GM12878 (cell line): Measurements from ENCODE around the gene ATP8A1. TPM values are rescaled to one million over a fixed set of nuclear protein-coding genes. Genes with fewer than 3 reads are reported as not detected.

Experiments
- BMI1 ChIP-seq: fragments of 450-650 bp; IDR thresholded peaks from 2 replicates; pipeline ENCODE4 v1.6.1; 2016; ENCODE audit warnings: mild to moderate bottlenecking, moderate library complexity, borderline replicate concordance
- CBX5 ChIP-seq: sonication (generic); IDR thresholded peaks from 2 replicates; pipeline ENCODE4 v1.6.1; 2016; ENCODE audit warnings: low read depth, moderate library complexity, mild to moderate bottlenecking, inconsistent platforms
- CEBPB ChIP-seq, 2 experiments: fragments of 150-350 bp in 1 of 2; IDR thresholded peaks; 2 replicates each; pipeline ENCODE4 v1.6.1; 2012 to 2014; ENCODE audit warnings: low read depth in 2 of 2, low read length in 2 of 2, borderline replicate concordance in 1 of 2, inconsistent platforms in 1 of 2
- CREB1 ChIP-seq: IDR thresholded peaks from 2 replicates; pipeline ENCODE4 v1.6.1; 2012; ENCODE audit warnings: low read depth, mild to moderate bottlenecking, inconsistent platforms
- HDAC6 ChIP-seq: fragments of 200-600 bp; sonication (generic); IDR thresholded peaks from one replicate; pipeline ENCODE4 v1.8.0; 2017; ENCODE audit warnings: antibody characterized with exemption; ENCODE audit not compliant: unreplicated experiment
- KDM1A ChIP-seq: fragments of 200-600 bp; sonication (generic); IDR thresholded peaks from 2 replicates; pipeline ENCODE4 v1.6.1; 2016; ENCODE audit warnings: borderline replicate concordance
- MEF2A ChIP-seq: IDR thresholded peaks from 2 replicates; pipeline ENCODE4 v1.6.1; 2011; ENCODE audit warnings: low read depth, mild to moderate bottlenecking, low read length, moderate library complexity; ENCODE audit not compliant: insufficient read depth
- MEF2B ChIP-seq: fragments of 450-650 bp; IDR thresholded peaks from 2 replicates; pipeline ENCODE4 v1.6.1; 2018; ENCODE audit warnings: mild to moderate bottlenecking, moderate library complexity; ENCODE audit not compliant: partially characterized antibody, poor library complexity, severe bottlenecking
- POLR2AphosphoS5 ChIP-seq: IDR thresholded peaks from 2 replicates; pipeline ENCODE4 v1.6.1; 2011; ENCODE audit warnings: mild to moderate bottlenecking, low read length, inconsistent platforms
- RB1 ChIP-seq: fragments of 450-650 bp; formaldehyde crosslinking; IDR thresholded peaks from 2 replicates; pipeline ENCODE4 v1.6.1; 2017; ENCODE audit warnings: mild to moderate bottlenecking, borderline replicate concordance
- RUNX3 ChIP-seq: IDR thresholded peaks from 2 replicates; pipeline ENCODE4 v1.6.1; 2012; ENCODE audit warnings: low read length, inconsistent platforms
- SMC3 ChIP-seq: IDR thresholded peaks from 2 replicates; pipeline ENCODE4 v1.6.1; 2011; ENCODE audit warnings: low read length, improper control_type of control experiment, borderline replicate concordance
- SPI1 ChIP-seq: IDR thresholded peaks from 2 replicates; pipeline ENCODE4 v1.6.1; 2011; ENCODE audit warnings: low read depth, mild to moderate bottlenecking, low read length, moderate library complexity, borderline replicate concordance; ENCODE audit not compliant: insufficient read depth
- STAT3 ChIP-seq: IDR thresholded peaks from 2 replicates; pipeline ENCODE4 v1.6.1; 2011; ENCODE audit warnings: low read depth, low read length, improper control_type of control experiment
- YBX1 ChIP-seq: fragments of 450-650 bp; IDR thresholded peaks from 2 replicates; pipeline ENCODE4 v1.6.1; 2016; ENCODE audit warnings: antibody characterized with exemption
- ZNF24 ChIP-seq: fragments of 450-650 bp; IDR thresholded peaks from 2 replicates; pipeline ENCODE4 v1.6.1; 2017; ENCODE audit warnings: antibody characterized with exemption, mild to moderate bottlenecking
- polyA plus RNA-seq, 11 experiments: library from polyadenylated mRNA; depleted of rRNA in 4 of 11; unstranded in 6 of 11; stranded (reverse) in 5 of 11; fragments of >200 nt; fragmentation: Nextera tagmentation in 4 of 11; fragmentation: Illumina TruSeq in 1 of 11; extraction: Ambion mirVana in 4 of 11; extraction: Trizol in 1 of 11; gene quantifications; 1 replicate in 1 of 11; 2 replicates in 10 of 11; pipeline versions ENCODE4 v1.2.1 to v1.2.3, GENCODE V29; 2011 to 2016; ENCODE audit warnings: inconsistent platforms in 2 of 11, missing spikeins in 2 of 11, low read depth in 1 of 11
- total RNA-seq, 4 experiments: library from RNA; depleted of rRNA in 3 of 4; stranded (reverse); fragments of >200 nt in 3 of 4; fragmentation: Illumina TruSeq in 1 of 4; extraction: Trizol in 1 of 4; gene quantifications; 2 replicates each; pipeline versions ENCODE4 v1.2.1 to v1.2.3, GENCODE V29; 2013 to 2021
- TF ChIP-seq, protein P1 (sequence below): fragments of 450-650 bp; IDR thresholded peaks from 2 replicates; pipeline ENCODE4 v1.6.1; 2017; ENCODE audit warnings: mild to moderate bottlenecking
- TF ChIP-seq, protein P2 (sequence below): IDR thresholded peaks from 2 replicates; pipeline ENCODE4 v1.6.1; 2012; ENCODE audit warnings: low read depth, low read length, improper control_type of control experiment
- TF ChIP-seq, protein P3 (sequence below): IDR thresholded peaks from 2 replicates; pipeline ENCODE4 v1.6.1; 2011; ENCODE audit warnings: low read depth, low read length, improper control_type of control experiment, borderline replicate concordance
- TF ChIP-seq, protein P4 (sequence below): IDR thresholded peaks from 2 replicates; pipeline ENCODE4 v1.6.1; 2012; ENCODE audit warnings: mild to moderate bottlenecking, low read depth, low read length
- TF ChIP-seq, protein P5 (sequence below): fragments of 450-650 bp; IDR thresholded peaks from 2 replicates; pipeline ENCODE4 v1.6.1; 2017; ENCODE audit warnings: borderline replicate concordance

ATP8A1 gene
- total and polyA plus RNA-seq, 10 of the 15 experiments (the other 5 are each of a cell fraction or from before 2014, with no cell fraction given) = 9.0 to 116 (median 37.3) TPM

DNA sequence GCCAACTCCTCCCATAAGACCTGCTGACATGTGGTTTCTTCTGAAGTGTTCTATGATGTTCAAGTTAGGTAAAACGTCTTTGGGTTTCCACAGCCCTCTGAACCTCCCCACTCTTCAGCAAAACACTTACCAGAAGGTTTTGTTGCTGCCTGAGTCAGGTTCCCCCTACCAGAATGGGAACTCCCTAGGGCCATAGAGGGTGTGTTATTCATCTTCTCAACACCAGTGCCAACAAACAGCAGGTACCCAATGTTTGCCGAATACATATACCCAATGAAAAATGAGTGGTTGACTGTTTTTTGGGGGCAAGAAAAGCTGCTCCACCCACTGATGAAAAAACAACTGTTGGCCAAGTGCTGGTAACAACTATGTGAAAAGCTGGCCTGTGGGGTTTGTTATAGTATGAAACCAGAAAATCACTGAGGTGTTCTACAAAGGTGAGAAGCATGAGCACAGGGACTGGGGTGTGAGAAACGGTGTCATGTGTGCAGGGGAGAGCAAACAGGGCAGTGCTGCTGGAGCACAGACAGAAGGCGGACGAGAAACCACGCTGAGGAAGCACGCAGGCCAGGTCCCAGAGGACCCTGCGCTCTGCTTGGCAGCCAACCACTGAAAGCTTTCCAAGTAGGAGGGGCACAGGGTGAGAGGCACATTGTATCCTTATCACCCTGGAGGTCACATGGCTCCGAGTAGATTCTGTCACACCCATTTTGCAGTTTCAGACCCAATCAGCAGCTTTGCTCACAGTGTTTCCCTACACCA lies 28.8 kb downstream of the ATP8A1 start (continued):
- TF ChIP-seq, protein P1, sequence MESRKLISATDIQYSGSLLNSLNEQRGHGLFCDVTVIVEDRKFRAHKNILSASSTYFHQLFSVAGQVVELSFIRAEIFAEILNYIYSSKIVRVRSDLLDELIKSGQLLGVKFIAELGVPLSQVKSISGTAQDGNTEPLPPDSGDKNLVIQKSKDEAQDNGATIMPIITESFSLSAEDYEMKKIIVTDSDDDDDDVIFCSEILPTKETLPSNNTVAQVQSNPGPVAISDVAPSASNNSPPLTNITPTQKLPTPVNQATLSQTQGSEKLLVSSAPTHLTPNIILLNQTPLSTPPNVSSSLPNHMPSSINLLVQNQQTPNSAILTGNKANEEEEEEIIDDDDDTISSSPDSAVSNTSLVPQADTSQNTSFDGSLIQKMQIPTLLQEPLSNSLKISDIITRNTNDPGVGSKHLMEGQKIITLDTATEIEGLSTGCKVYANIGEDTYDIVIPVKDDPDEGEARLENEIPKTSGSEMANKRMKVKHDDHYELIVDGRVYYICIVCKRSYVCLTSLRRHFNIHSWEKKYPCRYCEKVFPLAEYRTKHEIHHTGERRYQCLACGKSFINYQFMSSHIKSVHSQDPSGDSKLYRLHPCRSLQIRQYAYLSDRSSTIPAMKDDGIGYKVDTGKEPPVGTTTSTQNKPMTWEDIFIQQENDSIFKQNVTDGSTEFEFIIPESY = no peak; the same call in 1 of the 2 replicates
- TF ChIP-seq POLR2AphosphoS5 (peak; percentile 79), CREB1 (peak; percentile 47; the same call in 1 of the 2 replicates), MEF2B (peak; percentile 98), SPI1 (peak; percentile 53; the same call in 1 of the 2 replicates), YBX1 (no peak; the same call in 1 of the 2 replicates), ZNF24 (no peak), CBX5 (peak; percentile 73; the same call in 1 of the 2 replicates), BMI1 (no peak), CEBPB (IDR thresholded peaks at IDR 0.05; ENCODE audit: borderline replicate concordance in 1 of 2, low read depth in 2 of 2, low read length in 2 of 2) (no peak), RB1 (peak; percentile 36; the same call in 1 of the 2 replicates), RUNX3 (peak; percentile 53), SMC3 (0 out of 2 replicates have a peak, but pooled peaks have one; percentile 9), STAT3 (no peak), KDM1A (no peak), HDAC6 (no peak), MEF2A (0 out of 2 replicates have a peak, but pooled peaks have one; percentile 27)
- TF ChIP-seq, protein P2, sequence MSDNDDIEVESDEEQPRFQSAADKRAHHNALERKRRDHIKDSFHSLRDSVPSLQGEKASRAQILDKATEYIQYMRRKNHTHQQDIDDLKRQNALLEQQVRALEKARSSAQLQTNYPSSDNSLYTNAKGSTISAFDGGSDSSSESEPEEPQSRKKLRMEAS = peak; percentile 83
- TF ChIP-seq, protein P3, sequence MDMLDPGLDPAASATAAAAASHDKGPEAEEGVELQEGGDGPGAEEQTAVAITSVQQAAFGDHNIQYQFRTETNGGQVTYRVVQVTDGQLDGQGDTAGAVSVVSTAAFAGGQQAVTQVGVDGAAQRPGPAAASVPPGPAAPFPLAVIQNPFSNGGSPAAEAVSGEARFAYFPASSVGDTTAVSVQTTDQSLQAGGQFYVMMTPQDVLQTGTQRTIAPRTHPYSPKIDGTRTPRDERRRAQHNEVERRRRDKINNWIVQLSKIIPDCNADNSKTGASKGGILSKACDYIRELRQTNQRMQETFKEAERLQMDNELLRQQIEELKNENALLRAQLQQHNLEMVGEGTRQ = peak; percentile 81
- TF ChIP-seq, protein P4, sequence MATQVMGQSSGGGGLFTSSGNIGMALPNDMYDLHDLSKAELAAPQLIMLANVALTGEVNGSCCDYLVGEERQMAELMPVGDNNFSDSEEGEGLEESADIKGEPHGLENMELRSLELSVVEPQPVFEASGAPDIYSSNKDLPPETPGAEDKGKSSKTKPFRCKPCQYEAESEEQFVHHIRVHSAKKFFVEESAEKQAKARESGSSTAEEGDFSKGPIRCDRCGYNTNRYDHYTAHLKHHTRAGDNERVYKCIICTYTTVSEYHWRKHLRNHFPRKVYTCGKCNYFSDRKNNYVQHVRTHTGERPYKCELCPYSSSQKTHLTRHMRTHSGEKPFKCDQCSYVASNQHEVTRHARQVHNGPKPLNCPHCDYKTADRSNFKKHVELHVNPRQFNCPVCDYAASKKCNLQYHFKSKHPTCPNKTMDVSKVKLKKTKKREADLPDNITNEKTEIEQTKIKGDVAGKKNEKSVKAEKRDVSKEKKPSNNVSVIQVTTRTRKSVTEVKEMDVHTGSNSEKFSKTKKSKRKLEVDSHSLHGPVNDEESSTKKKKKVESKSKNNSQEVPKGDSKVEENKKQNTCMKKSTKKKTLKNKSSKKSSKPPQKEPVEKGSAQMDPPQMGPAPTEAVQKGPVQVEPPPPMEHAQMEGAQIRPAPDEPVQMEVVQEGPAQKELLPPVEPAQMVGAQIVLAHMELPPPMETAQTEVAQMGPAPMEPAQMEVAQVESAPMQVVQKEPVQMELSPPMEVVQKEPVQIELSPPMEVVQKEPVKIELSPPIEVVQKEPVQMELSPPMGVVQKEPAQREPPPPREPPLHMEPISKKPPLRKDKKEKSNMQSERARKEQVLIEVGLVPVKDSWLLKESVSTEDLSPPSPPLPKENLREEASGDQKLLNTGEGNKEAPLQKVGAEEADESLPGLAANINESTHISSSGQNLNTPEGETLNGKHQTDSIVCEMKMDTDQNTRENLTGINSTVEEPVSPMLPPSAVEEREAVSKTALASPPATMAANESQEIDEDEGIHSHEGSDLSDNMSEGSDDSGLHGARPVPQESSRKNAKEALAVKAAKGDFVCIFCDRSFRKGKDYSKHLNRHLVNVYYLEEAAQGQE = no peak
- TF ChIP-seq, protein P5, sequence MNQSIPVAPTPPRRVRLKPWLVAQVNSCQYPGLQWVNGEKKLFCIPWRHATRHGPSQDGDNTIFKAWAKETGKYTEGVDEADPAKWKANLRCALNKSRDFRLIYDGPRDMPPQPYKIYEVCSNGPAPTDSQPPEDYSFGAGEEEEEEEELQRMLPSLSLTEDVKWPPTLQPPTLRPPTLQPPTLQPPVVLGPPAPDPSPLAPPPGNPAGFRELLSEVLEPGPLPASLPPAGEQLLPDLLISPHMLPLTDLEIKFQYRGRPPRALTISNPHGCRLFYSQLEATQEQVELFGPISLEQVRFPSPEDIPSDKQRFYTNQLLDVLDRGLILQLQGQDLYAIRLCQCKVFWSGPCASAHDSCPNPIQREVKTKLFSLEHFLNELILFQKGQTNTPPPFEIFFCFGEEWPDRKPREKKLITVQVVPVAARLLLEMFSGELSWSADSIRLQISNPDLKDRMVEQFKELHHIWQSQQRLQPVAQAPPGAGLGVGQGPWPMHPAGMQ = no peak
